Stimulated activated CD8-positive, alpha-beta memory T cell treated with anti-CD3 and anti-CD28 coated beads, Interleukin-12 subunit alpha, Interleukin-12 subunit beta, amount 100 ng/mL, for 4 hours (primary cell): ENCODE measurements around the gene C22orf39.
"Not testable (repeated sequence)": the region's sequence is repeated elsewhere in the genome, so short reads cannot be mapped to it uniquely, and the experiment has no call there.

Source experiments
- DNase-seq: peaks from one replicate; pipeline ENCODE4 v3.0.0-alpha.2; 2020; ENCODE audit warnings: low read depth

Gene C22orf39

GRCh38 chr22:19454156-19454555 is 6.6 kb upstream of the C22orf39 start:
- DNase-seq: no peak

- no peak for DNase-seq
Observed at GRCh38 chr22:19453718-19454117, 6.2 kb upstream of the C22orf39 start.

- DNase-seq: no peak
Observed at GRCh38 chr22:19451570-19451969, 4.1 kb upstream of the C22orf39 start.

GRCh38 chr22:19450363-19451175 is 3.1 kb upstream of the C22orf39 start:
- no peak for DNase-seq

- no peak for DNase-seq
Observed at GRCh38 chr22:19449422-19449767, 1.9 kb upstream of the C22orf39 start.

- DNase-seq: no peak
Observed at GRCh38 chr22:19448739-19449421, 1.4 kb upstream of the C22orf39 start.

GRCh38 chr22:19448076-19448607 is 631 bp upstream of the C22orf39 start:
- DNase-seq: no peak

GRCh38 chr22:19446603-19447329 is 745 bp downstream of the C22orf39 start:
- DNase-seq: no peak

- DNase-seq: not testable (repeated sequence)
Observed at GRCh38 chr22:19445279-19445982, 2.1 kb downstream of the C22orf39 start.

GRCh38 chr22:19443544-19444211 is 3.8 kb downstream of the C22orf39 start:
- DNase-seq: no peak

GRCh38 chr22:19442166-19442565 is 5.3 kb downstream of the C22orf39 start:
- DNase-seq: no peak

- no peak for DNase-seq
Observed at GRCh38 chr22:19440411-19441195, 6.9 kb downstream of the C22orf39 start.

GRCh38 chr22:19438298-19438697 is 9.2 kb downstream of the C22orf39 start:
- DNase-seq: no peak

- not testable (repeated sequence) for DNase-seq
Observed at GRCh38 chr22:19436444-19437161, 10.9 kb downstream of the C22orf39 start.

GRCh38 chr22:19434829-19435580 is 12.5 kb downstream of the C22orf39 start:
- no peak for DNase-seq

GRCh38 chr22:19434401-19434800 is 13.1 kb downstream of the C22orf39 start:
- DNase-seq: no peak

- DNase-seq: peak; percentile 85
Observed at GRCh38 chr22:19432133-19432851, 15.2 kb downstream of the C22orf39 start, which contains the start of gene MRPL40. Gene MRPL40 (plus strand): TSS chr22:19432545. CDS start chr22:19432555, 10 bp downstream.

GRCh38 chr22:19431649-19432132 is 15.8 kb downstream of the C22orf39 start, which contains the start of gene HIRA:
Gene HIRA (minus strand): TSS chr22:19431733. CDS start chr22:19431476, 257 bp downstream.
- peak; percentile 82 for DNase-seq
